GM18873 (cell line): ENCODE measurements around the gene MYO3B.

Experiments used
- ATAC-seq: cut with Tn5 transposase; IDR thresholded peaks from one replicate; pipeline ENCODE4 v1.9.1; 2021; ENCODE audit warnings: mild to moderate bottlenecking, moderate library complexity, moderate number of reproducible peaks; ENCODE audit not compliant: unreplicated experiment, low FRiP score

Gene MYO3B

DNA sequence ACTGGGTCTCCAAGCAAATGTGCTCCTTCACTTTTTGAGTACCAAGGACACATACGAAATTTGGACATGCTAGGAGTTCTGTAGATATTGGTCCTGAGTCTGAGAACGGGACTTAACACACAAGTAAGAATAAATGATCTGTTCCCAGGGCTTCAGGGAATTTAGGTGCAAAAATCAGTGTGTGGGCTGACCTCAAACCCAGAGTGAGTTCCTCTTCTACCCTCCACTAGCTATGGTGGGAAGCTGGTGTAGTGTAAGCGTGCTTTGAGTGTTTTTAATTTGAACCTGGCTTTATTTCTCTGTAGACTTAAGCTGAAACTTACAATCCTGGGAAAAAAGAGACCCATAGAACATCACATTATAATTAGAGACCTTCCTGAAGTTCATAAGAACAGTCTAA, 50.5 kb downstream of the MYO3B start:
- ATAC-seq: no peak

DNA sequence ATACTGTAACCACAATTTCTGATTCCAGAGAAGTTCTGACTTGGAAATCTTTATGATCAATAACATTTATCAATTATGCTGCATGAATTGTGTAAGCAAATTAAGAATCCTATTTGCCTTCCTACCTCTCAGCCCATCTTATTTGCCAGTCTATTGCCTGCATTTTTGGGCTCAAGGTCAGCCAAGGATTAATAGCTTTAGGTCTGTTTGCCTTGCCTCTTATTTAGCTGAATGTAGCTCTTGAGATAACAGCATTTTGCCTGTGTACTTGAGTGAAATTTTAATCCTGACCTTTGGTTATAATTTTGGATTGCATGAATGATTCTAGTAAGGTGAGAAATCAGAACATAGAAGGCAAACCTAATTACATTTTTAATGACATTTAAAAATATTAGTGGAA, 51.2 kb downstream of the MYO3B start:
- no peak for ATAC-seq

DNA sequence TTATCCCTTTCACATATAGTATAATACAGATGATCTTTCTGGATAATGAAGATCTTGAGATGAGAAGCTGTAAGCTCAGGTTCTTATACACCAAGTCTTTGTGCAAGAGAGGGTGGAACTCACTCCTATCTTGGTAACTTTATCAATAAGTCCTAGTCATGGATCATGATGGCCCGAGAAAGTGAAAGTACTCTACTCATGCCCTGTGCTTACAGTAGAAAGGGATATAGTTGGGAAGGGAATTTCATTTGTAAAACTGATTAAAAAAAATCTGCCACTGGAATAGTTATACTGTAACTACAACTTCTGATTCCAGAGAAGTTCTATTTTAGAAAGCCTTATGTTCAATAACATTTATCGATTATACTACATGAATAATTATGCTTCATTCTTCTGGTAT, 51.8 kb downstream of the MYO3B start:
- no peak for ATAC-seq

DNA sequence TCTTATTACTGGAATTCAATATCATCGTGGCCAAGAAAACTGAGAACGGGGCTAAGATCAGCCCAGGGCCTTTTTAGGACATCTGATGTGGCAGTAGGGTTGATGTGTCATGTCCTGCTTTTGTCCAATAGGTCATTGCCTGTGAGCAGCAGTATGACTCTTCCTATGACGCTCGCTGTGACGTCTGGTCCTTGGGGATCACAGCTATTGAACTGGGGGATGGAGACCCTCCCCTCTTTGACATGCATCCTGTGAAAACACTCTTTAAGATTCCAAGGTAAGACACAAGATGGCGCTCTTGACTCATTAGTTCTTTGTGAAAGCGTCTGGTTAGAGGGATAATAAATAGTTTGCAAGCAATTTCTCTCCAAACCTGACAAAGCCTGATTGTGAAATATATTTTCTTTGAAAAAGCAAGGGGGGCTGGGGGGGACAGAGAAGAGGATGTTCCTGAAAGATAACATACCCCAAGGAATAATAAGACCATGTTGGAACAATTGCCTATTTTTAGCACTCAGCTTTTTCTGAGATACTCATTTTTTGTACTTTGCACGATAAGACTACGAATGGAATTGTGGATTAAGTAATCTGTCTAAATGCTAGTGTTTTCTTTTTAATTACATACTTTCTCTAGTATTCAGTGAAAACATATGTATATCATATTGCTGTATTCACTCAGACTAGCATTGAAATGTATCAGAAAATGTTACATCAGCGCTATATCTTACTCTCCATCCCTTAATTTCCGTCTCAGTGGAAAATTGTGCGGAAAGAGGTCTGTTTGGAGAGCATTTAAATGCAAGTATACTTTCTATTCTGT, 58.1 kb downstream of the MYO3B start:
- ATAC-seq: no peak

DNA sequence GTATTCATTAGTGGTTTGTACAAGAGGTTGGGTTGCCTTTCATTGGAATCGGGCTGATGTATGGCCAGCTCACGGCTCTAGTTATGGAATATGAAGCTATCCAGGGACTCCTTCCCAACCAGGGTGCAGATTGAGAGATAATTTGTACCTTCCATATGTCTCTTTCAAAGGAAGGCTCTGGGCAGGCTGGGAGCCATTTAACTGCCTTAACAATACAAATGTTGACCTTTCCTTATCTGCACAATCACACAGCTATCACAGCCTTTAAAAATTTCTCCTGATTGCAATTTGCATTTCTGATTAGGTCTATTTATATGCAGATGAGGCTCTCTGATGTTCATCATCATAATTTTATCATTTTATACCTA, 58.7 kb downstream of the MYO3B start:
- ATAC-seq: no peak

DNA sequence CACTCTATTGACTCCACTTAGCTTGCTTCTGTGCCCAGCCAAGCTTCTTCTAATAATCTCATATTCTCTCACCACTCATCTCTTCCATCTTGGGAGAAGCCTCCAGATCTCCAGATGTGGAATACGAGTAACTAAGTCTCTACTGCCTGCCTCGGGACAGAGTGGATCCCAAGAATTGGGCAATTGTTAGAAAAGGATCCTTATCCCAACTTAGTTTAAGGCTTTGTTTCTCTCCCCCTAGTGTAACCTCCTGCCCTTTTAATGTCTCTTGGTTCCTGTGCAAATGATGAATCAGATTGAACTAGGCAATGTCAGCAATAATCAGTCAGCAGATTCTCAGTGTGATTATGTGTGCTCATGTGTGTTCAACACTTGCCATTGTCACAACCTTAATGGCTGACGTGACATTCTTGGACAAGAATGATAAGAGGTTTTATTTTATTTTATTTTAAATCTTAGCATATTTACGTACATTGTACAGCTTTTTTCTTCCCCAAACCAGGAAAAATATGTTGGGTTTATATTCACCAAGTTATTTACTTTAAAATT, 59.7 kb downstream of the MYO3B start:
- no peak for ATAC-seq

DNA sequence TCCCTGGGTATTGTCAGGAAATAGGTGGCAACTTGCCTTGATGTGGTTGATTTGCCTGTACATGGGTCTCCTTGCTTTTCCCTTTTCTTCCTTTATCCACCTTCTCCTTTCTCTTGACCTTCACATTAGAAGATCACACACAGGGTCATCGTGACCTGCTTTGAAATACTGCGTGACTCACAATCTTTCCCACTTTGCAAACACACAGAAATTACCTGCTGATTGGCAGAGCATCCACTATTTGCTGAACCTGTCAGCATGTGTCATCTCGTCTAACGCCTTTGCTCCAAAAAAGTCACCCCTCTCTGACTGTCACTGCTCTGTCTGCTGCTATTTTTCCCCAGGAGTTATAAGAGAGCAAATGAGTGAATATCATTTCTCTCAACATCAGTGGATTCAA, 60.8 kb downstream of the MYO3B start:
- ATAC-seq: no peak

DNA sequence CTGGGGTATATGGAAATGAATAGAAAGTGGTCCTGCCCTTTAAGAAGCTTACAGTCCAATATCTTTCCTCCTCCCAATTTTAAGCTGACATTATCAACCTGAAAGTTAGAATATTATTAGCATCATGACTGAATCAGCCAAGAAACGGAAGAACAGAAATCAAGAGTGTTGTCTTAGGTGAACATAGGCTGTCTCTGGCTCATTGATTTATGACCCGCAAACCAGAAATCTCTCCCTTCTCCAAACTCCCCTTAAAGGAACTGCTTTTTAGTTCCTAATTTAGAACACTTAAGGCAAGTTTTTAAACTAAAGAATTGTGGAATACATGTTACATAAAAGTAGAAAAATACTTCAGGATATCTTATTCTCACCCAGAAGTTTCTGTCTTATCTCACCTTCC, 62.7 kb downstream of the MYO3B start:
- no peak for ATAC-seq

DNA sequence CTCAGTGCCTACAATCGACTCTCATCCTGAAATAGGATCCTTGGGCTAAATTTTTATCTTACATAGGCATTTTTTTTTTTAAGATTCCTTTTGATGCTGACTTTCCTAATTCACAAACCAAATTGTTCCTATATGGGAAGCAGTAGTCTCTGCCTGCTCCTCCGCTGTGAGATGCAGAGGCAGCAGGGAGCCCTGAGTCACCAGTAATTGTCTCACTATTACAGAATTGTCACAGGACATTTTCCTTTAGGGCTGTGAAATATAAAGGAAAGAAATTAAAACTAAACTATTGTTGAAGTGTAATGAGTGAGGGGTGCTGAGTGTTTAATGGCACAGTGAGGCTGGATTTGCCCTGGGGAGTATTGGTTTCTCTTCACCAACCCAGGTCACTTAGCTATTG, 63.8 kb downstream of the MYO3B start:
- no peak for ATAC-seq

DNA sequence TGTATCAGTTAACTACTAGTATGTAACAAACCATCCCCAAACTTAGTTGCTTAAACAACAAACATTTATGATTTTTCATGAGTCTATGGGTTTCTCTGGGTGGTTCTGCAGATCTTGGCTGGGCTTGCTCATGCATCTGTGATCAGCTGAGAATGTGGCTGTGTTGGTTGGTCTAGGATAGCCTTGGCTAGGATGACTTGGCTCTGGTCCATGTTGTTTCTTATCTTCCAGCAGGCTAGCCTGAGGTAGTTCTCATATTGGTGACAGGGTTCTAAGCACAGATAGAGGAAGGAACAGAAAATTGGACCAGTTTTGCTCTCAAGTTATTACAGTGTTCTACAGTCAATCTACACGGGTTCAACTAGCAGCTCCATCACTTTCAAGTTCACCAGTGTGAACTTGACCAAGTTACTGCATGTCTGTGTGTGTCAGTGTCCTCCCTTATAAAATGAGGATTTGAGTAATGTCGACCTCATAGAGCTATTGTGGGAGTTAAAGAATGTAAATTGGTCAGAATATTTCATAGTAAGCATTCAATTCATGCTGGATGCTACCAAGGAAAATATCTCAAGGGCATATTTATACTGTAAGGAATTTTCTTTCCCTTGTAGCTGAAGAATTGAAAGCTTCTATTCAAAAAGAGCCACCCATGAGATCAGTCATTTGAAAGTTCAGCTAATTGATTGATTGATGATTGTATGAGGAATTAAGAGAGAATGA, 65.3 kb downstream of the MYO3B start:
- ATAC-seq: no peak

DNA sequence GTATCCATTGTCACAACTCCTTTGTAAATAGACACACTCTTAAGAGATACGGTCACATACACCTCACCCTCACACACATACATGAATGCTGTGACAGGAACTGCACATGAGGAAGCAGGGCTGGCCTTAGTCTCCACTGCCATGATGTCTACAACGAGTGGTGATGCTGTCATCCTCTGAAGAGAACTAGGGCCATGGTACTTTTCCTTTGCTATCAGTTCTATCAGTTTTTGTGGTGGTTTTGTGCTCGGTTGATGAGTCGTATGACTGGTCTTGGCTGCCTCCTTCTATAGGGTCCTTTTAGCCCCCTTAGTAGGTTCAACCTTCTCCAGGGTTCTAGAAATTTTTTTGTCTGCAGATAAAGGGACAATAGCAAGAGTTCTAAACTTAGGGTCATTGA, 66.0 kb downstream of the MYO3B start:
- ATAC-seq: no peak

DNA sequence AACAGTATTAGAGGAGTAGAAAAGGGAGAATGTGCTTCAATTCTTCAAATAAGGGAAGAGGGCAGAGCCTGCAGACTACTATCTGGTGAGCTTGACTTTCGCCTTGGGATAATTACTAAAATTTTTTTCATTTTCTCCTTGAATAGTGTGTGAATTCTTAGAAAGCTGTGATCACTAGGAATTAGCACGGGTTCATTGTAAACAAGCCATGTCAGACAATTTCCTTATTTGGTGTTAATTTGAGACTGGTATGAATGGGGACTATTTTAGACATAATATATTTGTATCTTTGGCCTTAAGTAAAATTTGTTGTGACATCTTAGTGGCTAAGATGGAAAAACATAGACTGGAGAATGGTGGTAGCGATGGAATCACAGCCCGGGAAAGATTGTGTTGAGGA, 66.6 kb downstream of the MYO3B start:
- no peak for ATAC-seq

DNA sequence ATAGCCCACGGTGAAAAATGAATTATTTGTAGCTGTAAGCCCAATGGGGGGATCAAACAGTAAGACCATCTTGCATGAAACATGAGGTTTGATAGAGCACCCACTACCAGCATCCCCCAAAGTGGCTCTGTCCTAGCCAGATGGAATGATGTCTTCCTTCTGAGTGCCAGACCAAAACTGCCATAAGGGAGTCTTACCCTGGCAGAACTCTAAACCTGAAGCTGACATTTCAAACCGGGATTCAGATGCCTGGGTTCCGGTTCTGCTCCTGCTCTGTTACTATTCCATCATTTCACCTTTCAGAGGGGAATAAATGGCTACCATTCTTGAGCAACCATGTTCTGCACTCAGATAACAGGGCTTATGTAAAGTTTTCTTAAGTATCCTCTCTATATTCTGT, 67.4 kb downstream of the MYO3B start:
- ATAC-seq: no peak

DNA sequence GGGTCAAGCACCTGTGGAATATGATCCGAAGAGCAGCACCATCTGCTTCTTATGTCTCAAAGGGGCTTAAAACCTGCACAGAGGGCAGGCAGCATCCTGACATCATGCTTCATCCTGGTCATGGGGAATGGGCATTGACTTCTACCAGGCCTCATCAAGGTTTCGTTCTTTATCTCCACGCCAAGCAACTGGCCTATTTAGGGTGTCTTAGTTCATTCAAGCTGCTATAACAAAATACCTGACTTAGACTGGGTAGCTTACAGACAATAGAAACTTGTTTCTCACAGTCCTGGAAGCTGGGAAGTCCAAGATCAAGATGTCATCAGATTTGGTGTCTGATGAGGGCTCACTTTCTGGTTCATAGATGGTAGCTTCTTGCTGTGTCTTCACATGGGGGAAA, 69.4 kb downstream of the MYO3B start:
- ATAC-seq: no peak

DNA sequence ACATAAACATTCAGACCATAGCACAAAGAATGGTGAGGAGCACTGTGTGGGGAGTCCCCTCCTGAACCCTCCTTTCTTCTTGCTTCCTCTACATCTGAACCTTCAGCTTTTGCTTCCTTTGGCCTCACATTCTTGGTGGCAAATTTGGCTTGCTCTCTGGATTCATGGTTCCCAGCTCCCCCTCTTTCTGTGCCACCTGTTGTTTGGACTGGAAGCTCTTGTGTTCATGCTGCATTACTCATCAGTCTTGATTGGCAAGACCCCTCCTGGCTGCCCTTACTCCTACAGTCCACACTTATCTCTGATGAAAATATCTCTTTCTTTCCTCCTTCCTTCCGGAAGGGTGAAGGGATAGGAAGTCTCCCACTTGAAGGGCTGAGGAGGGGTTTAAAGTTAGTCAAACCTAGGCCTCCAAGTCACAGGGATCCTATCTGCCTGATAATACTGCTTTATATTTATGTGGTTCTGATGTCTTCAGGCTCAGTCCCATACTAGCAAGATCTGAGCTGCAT, 70.0 kb downstream of the MYO3B start:
- ATAC-seq: no peak

DNA sequence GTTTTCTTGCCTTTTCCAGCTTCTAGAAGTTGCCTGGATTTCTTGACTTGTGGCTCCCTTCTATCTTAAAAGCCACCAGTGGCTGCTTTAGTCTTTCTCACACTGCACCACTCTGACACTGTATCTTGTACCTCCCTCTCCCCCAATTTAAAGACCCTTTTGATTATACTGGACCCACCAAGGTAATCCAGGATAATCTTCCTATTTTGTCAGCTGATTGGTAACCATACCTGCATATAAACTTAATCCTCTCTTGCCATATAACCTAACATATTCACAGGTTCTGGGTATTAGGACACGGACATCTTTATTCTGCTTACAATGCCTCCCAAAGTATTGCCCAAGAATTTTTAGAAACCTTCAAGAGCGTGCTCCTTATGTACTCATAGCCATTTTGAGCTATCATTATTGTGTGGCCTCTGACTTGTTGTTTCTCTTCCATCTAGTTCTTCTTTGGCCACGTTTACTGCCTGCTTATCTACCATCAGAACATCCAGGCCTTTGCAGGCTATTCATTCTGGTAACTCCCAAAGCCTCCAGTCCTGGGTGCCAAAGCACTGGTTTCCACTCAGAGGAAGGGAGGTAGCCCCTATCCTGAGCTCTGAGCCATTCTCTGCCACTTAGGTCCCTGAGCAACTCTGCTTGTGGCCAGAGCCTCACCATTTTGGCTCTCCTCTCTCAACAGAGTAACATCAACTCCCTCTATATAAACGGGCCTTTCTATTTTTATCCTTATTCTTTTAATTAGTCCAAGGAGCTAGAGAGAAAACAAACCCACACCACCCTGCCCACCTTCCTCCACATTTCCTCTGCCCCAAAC, 70.8 kb downstream of the MYO3B start:
- no peak for ATAC-seq

DNA sequence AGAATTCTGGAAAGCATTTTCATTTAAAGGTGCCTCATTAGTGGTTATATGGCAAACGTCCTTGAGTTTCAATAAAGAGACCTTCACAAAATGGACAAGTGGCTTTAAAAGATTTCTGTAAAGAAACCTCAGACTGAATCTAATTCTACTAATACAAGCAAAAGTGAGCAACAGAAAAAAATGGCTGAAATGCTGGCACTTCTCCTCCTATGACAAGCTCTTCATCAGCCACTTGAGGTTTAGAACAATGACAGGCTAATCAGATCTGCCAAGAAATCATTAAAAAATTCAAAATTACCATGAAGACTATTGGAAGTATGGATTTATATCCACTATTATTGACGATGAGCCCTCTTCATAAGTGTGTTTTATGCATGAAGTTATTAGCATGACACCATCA, 71.8 kb downstream of the MYO3B start:
- ATAC-seq: no peak

DNA sequence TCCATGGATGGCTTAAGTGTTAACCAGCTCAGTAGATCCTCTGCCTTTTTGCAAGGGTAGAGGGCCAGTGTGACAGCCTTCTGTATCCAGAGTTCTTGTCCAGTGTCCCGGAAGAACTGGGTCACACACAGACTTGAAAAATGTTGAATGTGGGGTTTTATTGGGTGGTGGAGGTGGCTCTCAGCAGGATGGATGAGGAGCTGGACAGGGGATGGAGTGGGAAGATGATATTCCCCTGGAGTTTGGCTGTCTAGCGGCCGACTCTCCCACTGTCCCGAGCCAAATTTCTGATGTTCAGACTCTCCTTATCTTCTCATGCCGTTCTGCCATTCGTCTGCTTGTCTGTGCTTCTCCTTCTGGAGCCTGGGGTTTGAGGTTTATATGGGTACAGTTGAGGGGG, 72.6 kb downstream of the MYO3B start:
- no peak for ATAC-seq

DNA sequence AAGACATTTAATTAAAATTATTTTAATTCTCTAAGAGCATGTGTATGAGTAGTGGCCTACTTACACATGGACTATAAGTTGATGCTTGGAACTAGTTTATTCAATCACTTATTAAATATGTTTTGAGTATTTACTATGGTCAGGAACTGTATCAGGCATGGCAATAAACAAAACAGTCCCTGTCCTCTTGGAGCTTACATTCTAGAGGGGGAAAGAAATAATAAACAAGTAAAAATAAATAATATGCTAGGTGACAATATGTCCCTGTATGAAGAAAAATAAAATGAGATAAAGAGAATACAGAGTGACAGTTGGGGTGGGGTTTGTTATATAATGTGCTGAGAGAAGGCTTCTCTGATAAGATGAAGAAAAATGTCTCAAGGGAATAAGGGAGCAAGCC, 74.5 kb downstream of the MYO3B start:
- ATAC-seq: no peak

DNA sequence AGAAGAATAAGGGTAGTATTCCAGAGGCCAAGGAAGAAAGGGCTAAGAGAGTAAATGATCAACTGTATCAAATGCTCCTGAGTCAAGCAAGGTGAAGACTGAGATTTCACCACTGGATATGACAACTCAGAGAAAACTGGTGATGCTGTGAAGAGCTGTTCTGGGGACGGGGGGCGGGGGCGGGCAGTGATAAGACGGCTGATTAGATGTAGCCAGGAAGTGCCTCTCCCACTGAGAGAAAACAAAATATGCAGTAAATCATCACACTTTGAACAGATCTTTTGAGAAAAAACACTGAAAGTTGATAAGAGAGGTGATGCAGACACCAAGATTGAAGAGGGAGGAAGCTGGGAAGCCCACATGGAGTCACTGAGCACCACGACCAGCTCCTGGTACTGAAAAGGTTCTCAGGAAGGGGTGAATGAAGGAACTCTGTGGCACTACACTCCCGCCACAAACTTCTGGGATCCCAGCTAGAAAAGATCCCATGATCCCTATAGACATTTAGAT, 75.8 kb downstream of the MYO3B start:
- ATAC-seq: no peak

DNA sequence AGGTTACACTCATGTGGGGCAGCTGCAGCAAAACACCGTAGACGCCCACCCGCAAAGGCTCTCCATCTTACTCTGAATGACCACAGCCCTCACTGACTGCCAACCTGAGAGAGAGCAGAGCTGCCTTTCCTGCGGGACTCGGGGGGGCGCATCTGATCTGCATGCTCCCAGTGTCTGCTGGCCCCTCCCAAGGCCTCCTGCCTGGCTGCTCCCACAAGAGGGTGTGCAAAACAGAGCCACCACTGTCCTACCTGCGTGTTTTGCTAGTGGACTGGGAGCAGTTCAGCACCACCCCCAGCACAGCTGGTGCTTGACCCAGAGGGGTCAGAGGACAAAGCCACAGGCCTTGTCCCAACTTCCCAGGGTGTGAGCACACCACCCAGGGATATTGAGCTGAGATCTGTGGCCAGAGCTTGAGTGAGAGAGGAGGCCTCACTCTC, 76.4 kb downstream of the MYO3B start:
- no peak for ATAC-seq
